ENCODE results near the gene LRRC8E. TPM values are rescaled to one million over a fixed set of nuclear protein-coding genes. Genes with fewer than 3 reads are reported as not detected.

The LRRC8E gene
- total and polyA plus RNA-seq, 10 of the 15 experiments (the other 5 are each of a cell fraction or from before 2014, with no cell fraction given) = 0.04 to 0.32 (median 0.25) TPM; not detected in 7

- no peak for TF ChIP-seq E2F4 (IDR thresholded peaks at IDR 0.05; ENCODE audit: low read depth, low read length)
These were observed 6.4 kb upstream of the LRRC8E start (continued) for GRCh38 chr19:7881910-7882309.

GRCh38 chr19:7883105-7883504 is 5.2 kb upstream of the LRRC8E start:
- ATAC-seq (no peak), FAIRE-seq (no peak), DNase-seq (ENCODE audit: low read depth, low spot score) (no peak)
- no peak overlapping the region for H3K4me2 ChIP-seq (ENCODE audit: control insufficient read depth, insufficient read depth)
- H3K27me3 ChIP-seq (replicated peaks in 1 of 2; ENCODE audit: control insufficient read depth in 2 of 2, insufficient read depth in 2 of 2, low read length in 1 of 2) = peaks cover 0 to 2% of the 10 kb centered on the region in 2 experiments; a peak in 2 of 4 replicates
- CTCF ChIA-PET = interaction anchor here (0.9 to 1.3 kb wide), 2 partner anchors 10 to 14 kb away, joined by 3 read pairs; no protein-coding TSS in a partner anchor
- no peak for TF ChIP-seq BCL11A (IDR thresholded peaks at IDR 0.05; ENCODE audit: low read depth, low read length)
- no peak for TF ChIP-seq CBX5 (IDR thresholded peaks at IDR 0.05; ENCODE audit: low read depth)
- no peak for TF ChIP-seq NR2C2 (IDR thresholded peaks at IDR 0.05; ENCODE audit: borderline replicate concordance, control insufficient read depth, insufficient read length, low read depth)
- no peak for TF ChIP-seq RELB (IDR thresholded peaks at IDR 0.05; ENCODE audit: low read depth)
- TF ChIP-seq ELK1 (IDR thresholded peaks at IDR 0.05; ENCODE audit: low read depth, low read length) = no peak
- TF ChIP-seq CTCF (IDR thresholded peaks at IDR 0.05 in 2 of 3, conservative IDR thresholded peaks at IDR 0.05 in 1 of 3; ENCODE audit: control insufficient read depth in 2 of 3, extremely low read depth in 1 of 3, insufficient read depth in 1 of 3, low read depth in 3 of 3, low read length in 3 of 3) = no peak
- no TSS peak for BruUV-seq (replicated peaks)
- 85% methylated on average over 4 of the region's 4 CpGs for WGBS (ENCODE audit: insufficient coverage, insufficient replicate concordance, low lambda C conversion rate, missing lambda C conversion rate)
- RAD21 ChIA-PET (ENCODE audit: unreplicated experiment) = interaction anchor here (0.6 to 1.6 kb wide), 2 partner anchors 315 to 436 kb away, joined by 3 read pairs; no protein-coding TSS in a partner anchor
- no peaks in the 10 kb centered on the region for H4K20me1 ChIP-seq (ENCODE audit: control insufficient read depth, insufficient read depth)
- H3K36me3 ChIP-seq (ENCODE audit: control insufficient read depth in 2 of 2, insufficient read depth in 2 of 2, low read length in 1 of 2) = no peaks in the 10 kb centered on the region
- no peaks in the 10 kb centered on the region for H3K9me3 ChIP-seq (replicated peaks; ENCODE audit: control insufficient read depth, insufficient read depth, low read length)
- SMC1A ChIA-PET (ENCODE audit: uncharacterized antibody, unreplicated experiment) = interaction anchor here (1.2 kb wide), 1 partner anchor 306 kb away, joined by 3 read pairs; no protein-coding TSS in a partner anchor
- H2AFZ ChIP-seq (ENCODE audit: control insufficient read depth, low read depth, low read length) = no peak overlapping the region
- H3K79me2 ChIP-seq (ENCODE audit: control insufficient read depth, insufficient read depth, low read length) = no peaks in the 10 kb centered on the region
- in situ Hi-C loops (cut with MboI) = no loop called here
- no peaks in the 10 kb centered on the region for H3K4me1 ChIP-seq (ENCODE audit: control insufficient read depth, insufficient read depth, low read length)
- H3K4me3 ChIP-seq = no peak overlapping the region
- intact Hi-C loops (cut with micrococcal nuclease; ENCODE audit: unreplicated experiment) = no loop called here
- POLR2A ChIA-PET = interaction anchor here (0.6 to 1.0 kb wide), 2 partner anchors 21 to 80 kb away, joined by 4 to 7 read pairs; partner anchors contain the start of gene MAP2K7
- no peak overlapping the region for H3K27ac ChIP-seq (ENCODE audit: control insufficient read depth, insufficient read depth)
- H3K9ac ChIP-seq (ENCODE audit: control insufficient read depth, insufficient read depth, low read length) = no peak overlapping the region
